B cell (primary cell): ENCODE measurements around the gene KAZN.

Experiments
- EZH2 ChIP-seq: IDR thresholded peaks from 2 replicates; pipeline ENCODE4 v1.6.1; 2012; ENCODE audit warnings: borderline replicate concordance, low read depth, mild to moderate bottlenecking, moderate library complexity, low read length; ENCODE audit not compliant: insufficient read depth, poor library complexity, severe bottlenecking
- TF ChIP-seq, protein P1 (sequence below): fragments of 200-600 bp; IDR thresholded peaks from one replicate; pipeline ENCODE4 v1.8.0; 2022; ENCODE audit warnings: antibody characterized with exemption, mild to moderate bottlenecking

DNA sequence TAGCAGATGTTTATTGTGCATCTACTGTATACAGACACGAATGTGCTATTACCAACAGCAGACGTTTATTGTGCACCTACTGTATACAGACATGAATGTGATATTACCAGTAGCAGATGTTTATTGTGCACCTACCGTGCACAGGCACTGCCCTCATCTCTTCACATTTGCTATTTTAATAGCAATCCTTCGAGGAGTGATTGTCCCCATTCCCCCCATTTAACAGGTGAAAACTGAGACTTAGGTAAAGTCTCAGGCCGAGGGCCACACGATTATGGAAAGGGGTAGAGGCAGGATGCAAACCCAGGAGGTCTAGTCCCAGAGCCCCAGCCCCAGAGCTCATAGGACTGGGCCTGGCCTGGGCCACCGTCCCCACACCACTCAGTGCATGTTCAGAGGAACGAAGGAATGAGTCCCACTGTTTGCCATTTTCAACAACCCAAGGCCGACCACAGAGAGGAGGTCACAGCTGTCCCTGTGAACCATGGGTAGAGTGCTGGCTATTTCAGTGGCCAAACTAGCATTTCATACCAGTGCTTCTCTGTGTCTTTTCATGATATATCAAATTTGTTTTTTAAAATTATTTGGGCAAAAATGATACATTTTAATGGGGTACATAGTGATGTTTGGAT lies 440.6 kb downstream of the KAZN start:
- TF ChIP-seq, protein P1, sequence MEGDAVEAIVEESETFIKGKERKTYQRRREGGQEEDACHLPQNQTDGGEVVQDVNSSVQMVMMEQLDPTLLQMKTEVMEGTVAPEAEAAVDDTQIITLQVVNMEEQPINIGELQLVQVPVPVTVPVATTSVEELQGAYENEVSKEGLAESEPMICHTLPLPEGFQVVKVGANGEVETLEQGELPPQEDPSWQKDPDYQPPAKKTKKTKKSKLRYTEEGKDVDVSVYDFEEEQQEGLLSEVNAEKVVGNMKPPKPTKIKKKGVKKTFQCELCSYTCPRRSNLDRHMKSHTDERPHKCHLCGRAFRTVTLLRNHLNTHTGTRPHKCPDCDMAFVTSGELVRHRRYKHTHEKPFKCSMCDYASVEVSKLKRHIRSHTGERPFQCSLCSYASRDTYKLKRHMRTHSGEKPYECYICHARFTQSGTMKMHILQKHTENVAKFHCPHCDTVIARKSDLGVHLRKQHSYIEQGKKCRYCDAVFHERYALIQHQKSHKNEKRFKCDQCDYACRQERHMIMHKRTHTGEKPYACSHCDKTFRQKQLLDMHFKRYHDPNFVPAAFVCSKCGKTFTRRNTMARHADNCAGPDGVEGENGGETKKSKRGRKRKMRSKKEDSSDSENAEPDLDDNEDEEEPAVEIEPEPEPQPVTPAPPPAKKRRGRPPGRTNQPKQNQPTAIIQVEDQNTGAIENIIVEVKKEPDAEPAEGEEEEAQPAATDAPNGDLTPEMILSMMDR, result no peak
- TF ChIP-seq EZH2, result no peak
